GM21576 (cell line): ENCODE results near the gene TBATA.

Experiments used
- ATAC-seq: cut with Tn5 transposase; IDR thresholded peaks from one replicate; pipeline ENCODE4 v1.9.1; 2021; ENCODE audit warnings: mild to moderate bottlenecking, moderate library complexity; ENCODE audit not compliant: unreplicated experiment

The TBATA gene

GRCh38 chr10:70785190-70785589 is at the start of gene TBATA:
TBATA (minus strand) TSS chr10:70785377; CDS start chr10:70783379, 1,998 bp downstream.
- ATAC-seq = no peak

- no peak for ATAC-seq
Measured at GRCh38 chr10:70834441-70835151, 49.4 kb upstream of the TBATA start.

- no peak for ATAC-seq
Measured at GRCh38 chr10:70834021-70834420, 48.8 kb upstream of the TBATA start.

- ATAC-seq = no peak
Measured at GRCh38 chr10:70833601-70834000, 48.4 kb upstream of the TBATA start.

- no peak for ATAC-seq
Measured at GRCh38 chr10:70832852-70833528, 47.8 kb upstream of the TBATA start.

- ATAC-seq = no peak
Measured at GRCh38 chr10:70832221-70832620, 47.0 kb upstream of the TBATA start.

- no peak for ATAC-seq
Measured at GRCh38 chr10:70830164-70830563, 45.0 kb upstream of the TBATA start.

GRCh38 chr10:70829543-70829942 is 44.4 kb upstream of the TBATA start:
- ATAC-seq = no peak

- no peak for ATAC-seq
Measured at GRCh38 chr10:70828923-70829322, 43.7 kb upstream of the TBATA start.

- ATAC-seq = no peak
Measured at GRCh38 chr10:70827086-70827757, 42.0 kb upstream of the TBATA start.

GRCh38 chr10:70822076-70822820 is 37.1 kb upstream of the TBATA start:
- ATAC-seq = no peak

- ATAC-seq = no peak
Measured at GRCh38 chr10:70820976-70821750, 36.0 kb upstream of the TBATA start.

GRCh38 chr10:70816220-70816894 is 31.2 kb upstream of the TBATA start:
- peak; percentile 46 for ATAC-seq

- peak; percentile 80 for ATAC-seq
Measured at GRCh38 chr10:70815504-70816219, 30.5 kb upstream of the TBATA start, which contains the start of gene SGPL1. SGPL1 (plus strand) TSS chr10:70815948; CDS start chr10:70816854, 906 bp downstream.

GRCh38 chr10:70814126-70814525 is 28.9 kb upstream of the TBATA start:
- ATAC-seq = no peak

- ATAC-seq = no peak
Measured at GRCh38 chr10:70812814-70813213, 27.6 kb upstream of the TBATA start.

- no peak for ATAC-seq
Measured at GRCh38 chr10:70811881-70812280, 26.7 kb upstream of the TBATA start.

GRCh38 chr10:70810967-70811366 is 25.8 kb upstream of the TBATA start:
- no peak for ATAC-seq

GRCh38 chr10:70809726-70810125 is 24.5 kb upstream of the TBATA start:
- ATAC-seq = no peak
